Jurkat, Clone E6-1 (cell line): ENCODE results near the gene COL18A1.

Experiments
- DNase-seq: peaks from one replicate; pipeline ENCODE4 v3.0.0-alpha.2; 2011; ENCODE audit warnings: low read depth, low spot score
- H3K4me3 ChIP-seq: 2 replicates; pipeline ENCODE4 v1.5.1; 2011; ENCODE audit warnings: mild to moderate bottlenecking, low read length, control low read depth, moderate library complexity

Gene COL18A1

GRCh38 chr21:45421071-45421845 is 16.3 kb downstream of the COL18A1 start:
- no peak overlapping the region for H3K4me3 ChIP-seq
- DNase-seq: no peak

GRCh38 chr21:45421846-45422775 is 17.1 kb downstream of the COL18A1 start:
- DNase-seq: no peak
- H3K4me3 ChIP-seq: no peak overlapping the region

- no peak for DNase-seq
- H3K4me3 ChIP-seq: no peak overlapping the region
These were observed 18.4 kb downstream of the COL18A1 start for GRCh38 chr21:45423201-45423955.

- no peak for DNase-seq
- H3K4me3 ChIP-seq: no peak overlapping the region
These were observed 19.2 kb downstream of the COL18A1 start for GRCh38 chr21:45423968-45424853.

GRCh38 chr21:45424854-45425795 is 20.2 kb downstream of the COL18A1 start:
- H3K4me3 ChIP-seq: no peak overlapping the region
- no peak for DNase-seq

- DNase-seq: no peak
- no peak overlapping the region for H3K4me3 ChIP-seq
These were observed 22.6 kb downstream of the COL18A1 start for GRCh38 chr21:45427331-45428271.

- DNase-seq: no peak
- H3K4me3 ChIP-seq: no peak overlapping the region
These were observed 23.6 kb downstream of the COL18A1 start for GRCh38 chr21:45428534-45428933.

- no peak overlapping the region for H3K4me3 ChIP-seq
- DNase-seq: no peak
These were observed 24.5 kb downstream of the COL18A1 start for GRCh38 chr21:45429221-45430175.

- no peak overlapping the region for H3K4me3 ChIP-seq
- no peak for DNase-seq
These were observed 25.8 kb downstream of the COL18A1 start for GRCh38 chr21:45430521-45431501.

- no peak for DNase-seq
- H3K4me3 ChIP-seq: no peak overlapping the region
These were observed 27.0 kb downstream of the COL18A1 start for GRCh38 chr21:45431781-45432572.

GRCh38 chr21:45432575-45433255 is 27.8 kb downstream of the COL18A1 start:
- H3K4me3 ChIP-seq: no peak overlapping the region
- no peak for DNase-seq

- no peak for DNase-seq
These were observed 28.3 kb downstream of the COL18A1 start for GRCh38 chr21:45433301-45433700.

More at GRCh38 chr21:45433301-45433700, 28.3 kb downstream of the COL18A1 start:
- no peak overlapping the region for H3K4me3 ChIP-seq
